Motor neuron (in vitro differentiated cells): ENCODE data around the gene RHAG. TPM values are rescaled to one million over a fixed set of nuclear protein-coding genes. Genes with fewer than 3 reads are reported as not detected.
"Not testable (repeated sequence)": the region's sequence is repeated elsewhere in the genome, so short reads cannot be mapped to it uniquely, and the experiment has no call there.

Experiments
- ATAC-seq, 8 experiments: fragments of 200-7000 bp; cut with Tn5 transposase; replicated peaks in 6 of 8; 2 replicates each; pipeline ENCODE4 v1.8.0; 2021; ENCODE audit warnings: mild to moderate bottlenecking in 8 of 8, moderate library complexity in 8 of 8
- H3K27ac ChIP-seq, 2 donors: fragments of 250-450 bp; sonication (Bioruptor Pico); 2 replicates each; pipeline ENCODE4 v1.9.0; 2021; ENCODE audit warnings: antibody characterized with exemption in 2 of 2, mild to moderate bottlenecking in 2 of 2, moderate library complexity in 1 of 2
- H3K4me1 ChIP-seq, 2 donors: fragments of 250-450 bp; sonication (Bioruptor Pico); replicated peaks in 1 of 2; 2 replicates each; pipeline ENCODE4 v1.6.1; 2021; ENCODE audit warnings: antibody characterized with exemption in 2 of 2, mild to moderate bottlenecking in 2 of 2, moderate library complexity in 1 of 2
- H3K4me3 ChIP-seq, 5 donors: fragments of 250-450 bp; sonication (Bioruptor Pico); 2 replicates each; pipeline ENCODE4 v1.9.0; 2021; ENCODE audit warnings: antibody characterized with exemption in 5 of 5, mild to moderate bottlenecking in 5 of 5, moderate library complexity in 4 of 5
- WGBS, 10 experiments: fragments of 450-650 bp; shearing (Covaris generic); methylation state at CpG; one replicate each; pipeline ENCODE4 v1.0.0; 2022; 5-methylcytosine and 5-hydroxymethylcytosine counted together
- in situ Hi-C, 9 experiments: fragments of 400-800 bp; cut with MboI; loops; one replicate each; pipeline ENCODE4 v1.15.0; 2021; ENCODE audit warnings: low sequenced_read_pairs in 9 of 9, low pct_unique_long_range_greater_than_20kb in 2 of 9; ENCODE audit not compliant: unreplicated experiment in 9 of 9
- total RNA-seq, 8 experiments: library from RNA; unstranded; fragments of 300-600 nt; gene quantifications; 2 replicates each; pipeline versions ENCODE4 v1.2.3 to v1.2.4, GENCODE V29; 2022

Gene RHAG
- under 1 TPM in 1 of 8 experiments, not detected in 7; 0.28 TPM for total RNA-seq

DNA sequence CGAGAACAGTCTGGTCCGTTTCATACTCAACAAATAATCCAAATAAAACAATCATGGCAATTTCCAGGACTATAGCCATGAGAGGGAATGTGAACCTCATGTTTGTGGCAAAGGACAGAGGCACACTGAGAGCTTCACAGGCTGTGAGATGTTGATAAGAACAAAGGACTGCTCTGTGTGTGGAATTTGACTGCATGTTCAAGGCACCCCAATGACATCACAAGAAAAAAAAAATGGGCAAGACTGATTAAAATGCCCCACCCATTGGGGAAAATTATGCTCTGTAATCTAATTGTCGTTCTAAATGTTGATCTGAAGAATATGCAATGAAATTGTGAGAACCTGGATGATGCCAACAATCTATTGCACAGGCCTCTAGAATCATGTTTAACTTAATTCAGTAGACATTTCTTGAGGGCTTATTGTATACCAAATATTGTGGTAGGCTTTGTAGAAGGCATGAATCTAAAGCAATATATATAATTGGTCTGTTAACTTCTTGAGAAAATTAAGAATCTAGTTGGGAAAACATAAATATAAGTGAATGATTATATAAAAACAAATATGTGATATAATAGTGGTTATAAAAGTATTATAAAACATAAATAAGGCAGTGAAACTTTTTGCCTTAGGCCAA lies at the start of gene RHAG:
RHAG (minus strand) TSS at position 127 of the 637 bp plus-strand sequence; CDS start at position 100, 27 bp downstream.
- 0 to 85% (median 60%) methylated on average over 1 to 3 of the region's 3 CpGs; no CpG with 5 or more reads in 1 of the 10 experiments for WGBS, 10 experiments
- H3K4me3 ChIP-seq, result no peak within 1 kb of the TSS
- in situ Hi-C loops, result loop anchor here in 2 of 9 experiments (25.0 kb wide), 2 partner anchors 200 to 400 kb away; partner anchors contain the start of gene DEFB112 (in 1 of the 2)
- H3K4me1 ChIP-seq, result no peaks in the 10 kb centered on the region
- ATAC-seq, result no peak
- H3K27ac ChIP-seq, result no peak within 1 kb of the TSS

DNA sequence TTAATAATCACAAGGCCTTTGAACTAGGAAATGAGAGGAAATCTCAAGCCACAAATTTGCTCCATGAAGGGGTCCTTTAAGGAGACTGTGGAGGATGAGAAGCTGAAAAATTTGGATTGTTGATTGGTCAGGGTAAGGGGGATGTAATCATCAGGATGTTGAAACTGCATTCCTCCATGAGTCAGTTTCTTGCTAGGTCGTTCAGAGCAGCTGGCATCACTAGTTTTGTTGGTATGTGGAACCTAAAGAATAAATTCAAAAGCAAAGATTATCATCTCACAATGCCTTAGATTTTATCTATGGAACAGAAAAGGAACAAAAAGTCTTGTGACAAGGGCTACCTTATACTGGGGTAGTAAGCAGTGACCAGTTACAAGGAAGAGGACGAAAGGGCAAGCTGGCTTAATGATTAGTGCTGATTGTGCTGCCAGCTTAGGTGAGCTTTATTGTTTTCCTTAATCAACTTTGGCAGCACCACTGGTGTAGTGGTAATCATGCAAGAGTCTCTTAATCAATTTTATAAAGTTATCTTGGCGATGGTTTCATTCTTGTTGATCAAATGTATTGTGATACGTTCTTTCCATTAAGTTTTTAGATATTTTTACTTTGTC lies 40.1 kb upstream of the RHAG start:
- Histone ChIP-seq H3K4me1 (no peaks in the 10 kb centered on the region), H3K27ac (no peak overlapping the region), H3K4me3 (no peak overlapping the region)
- no peak for ATAC-seq
- in situ Hi-C loops, result no loop called here
- 0 to 82% (median 61%) methylated on average over 2 to 4 of the region's 4 CpGs; no CpG with 5 or more reads in 1 of the 10 experiments for WGBS, 10 experiments

DNA sequence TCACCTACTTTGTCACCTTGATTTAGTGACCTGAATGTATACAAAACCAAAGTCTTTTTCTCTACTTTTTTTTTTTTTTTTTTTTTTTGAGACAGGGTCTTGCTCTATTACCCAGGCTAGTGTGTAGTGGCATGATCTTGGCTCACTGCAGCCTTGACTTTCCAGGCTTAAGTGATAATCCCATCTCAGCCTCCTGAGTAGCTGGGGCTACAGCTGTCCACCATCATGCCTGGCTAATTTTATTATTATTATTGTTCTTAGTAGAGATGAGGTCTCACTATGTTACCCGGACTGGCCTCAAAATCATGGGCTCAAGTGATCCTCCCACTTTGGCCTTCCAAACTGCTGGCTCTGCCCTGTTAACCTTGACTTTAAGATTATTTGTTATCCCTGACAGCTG lies 39.2 kb upstream of the RHAG start:
- in situ Hi-C loops, result no loop called here
- Histone ChIP-seq H3K27ac (no peak overlapping the region), H3K4me1 (no peaks in the 10 kb centered on the region), H3K4me3 (no peak overlapping the region)
- no peak for ATAC-seq
- 0 to 86% (median 47%) methylated on average over 1 of the region's 1 CpG; no CpG with 5 or more reads in 6 of the 10 experiments for WGBS, 10 experiments

DNA sequence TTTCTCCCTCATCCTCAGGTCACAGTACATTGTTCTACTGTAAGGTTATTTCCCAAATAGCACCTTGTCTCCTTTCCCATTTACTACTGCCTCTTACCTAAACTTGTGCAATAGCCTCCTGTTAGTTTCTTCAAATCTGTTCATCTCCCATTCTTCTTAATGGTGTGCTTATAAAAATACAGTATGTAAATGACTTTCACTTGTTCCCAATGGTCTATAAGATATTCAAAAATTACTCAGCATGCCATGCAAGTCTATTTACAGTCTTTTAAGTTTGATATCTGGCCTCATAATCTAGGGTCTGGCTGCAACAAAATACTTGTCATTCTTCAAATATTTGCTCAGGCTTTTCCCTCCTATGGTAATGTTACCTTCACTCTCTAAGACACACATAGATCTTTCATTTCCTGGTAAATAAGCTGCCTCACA lies 31.5 kb upstream of the RHAG start:
- Histone ChIP-seq H3K4me1 (no peaks in the 10 kb centered on the region), H3K27ac (no peak overlapping the region), H3K4me3 (no peak overlapping the region)
- in situ Hi-C loops, result no loop called here
- no peak for ATAC-seq

DNA sequence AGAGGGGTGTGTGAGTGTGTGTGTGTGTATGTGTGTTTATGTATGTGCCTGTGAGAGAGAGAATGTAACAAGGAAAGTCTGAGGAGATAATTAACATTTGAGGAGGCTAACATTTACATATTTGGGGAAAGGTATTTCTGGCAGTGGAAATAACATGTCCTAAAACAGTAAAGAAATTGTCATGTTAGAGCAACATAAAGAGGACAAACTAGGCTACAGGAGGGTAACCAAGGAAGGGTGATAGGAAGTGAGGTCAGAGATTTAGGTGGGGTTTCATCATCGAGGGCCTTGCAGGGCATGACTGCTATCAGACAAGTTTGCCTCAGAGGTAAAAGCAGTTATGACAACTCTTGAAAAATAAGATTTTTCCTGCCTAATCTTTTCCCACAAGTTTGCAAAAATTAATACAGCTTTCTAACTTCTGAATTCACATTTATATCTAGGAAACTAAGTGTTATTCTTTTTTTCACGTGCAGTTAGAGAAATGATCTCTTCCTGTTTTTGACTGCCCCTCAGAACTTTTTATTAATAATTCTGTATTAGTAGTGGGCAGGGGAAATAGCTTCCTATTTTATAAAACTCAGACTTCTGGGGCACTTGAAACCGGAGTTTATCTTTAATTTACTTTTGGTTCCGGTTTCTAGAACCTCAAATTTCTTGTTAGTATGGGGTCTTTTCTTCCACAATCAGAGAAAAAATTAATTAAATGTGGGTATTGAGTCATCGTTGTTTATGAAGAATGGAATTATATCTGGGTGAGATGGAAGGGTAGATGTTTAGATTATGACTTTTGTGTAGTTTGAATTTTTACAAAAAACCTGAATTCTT lies 30.5 kb upstream of the RHAG start:
- Histone ChIP-seq H3K4me3 (no peak overlapping the region), H3K27ac (no peak overlapping the region), H3K4me1 (no peaks in the 10 kb centered on the region)
- ATAC-seq, result no peak
- in situ Hi-C loops, result no loop called here
- WGBS, 10 experiments, result 0 to 93% (median 58%) methylated on average over 2 to 5 of the region's 5 CpGs

GRCh38 chr6:49666480-49666879 lies 29.8 kb upstream of the RHAG start:
- H3K4me3 ChIP-seq, result no peak overlapping the region
- no peak for ATAC-seq
- no peak overlapping the region for H3K27ac ChIP-seq
- no peaks in the 10 kb centered on the region for H3K4me1 ChIP-seq
- WGBS, 10 experiments, result 0 to 64% (median 31%) methylated on average over 1 of the region's 1 CpG; no CpG with 5 or more reads in 3 of the 10 experiments
- in situ Hi-C loops, result no loop called here

DNA sequence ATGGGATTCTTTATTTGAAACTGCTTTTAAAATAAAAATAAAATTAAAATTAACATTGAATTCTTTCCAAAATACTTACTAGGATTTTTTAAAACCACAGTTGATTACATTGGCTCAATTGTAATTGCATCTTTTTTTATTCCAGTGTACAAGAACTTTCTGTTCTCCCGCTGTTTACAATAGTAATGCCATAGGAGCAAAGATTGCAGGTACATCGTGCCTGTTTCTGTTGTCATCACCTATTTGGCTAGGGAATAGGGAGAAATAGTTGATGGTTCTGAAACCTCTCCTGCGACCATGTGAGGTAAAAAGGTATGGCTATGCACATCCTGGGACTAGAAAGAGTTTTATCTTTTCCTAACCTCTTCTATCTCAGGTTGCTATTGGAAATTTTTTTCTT lies 28.2 kb upstream of the RHAG start:
- ATAC-seq, result no peak
- no peaks in the 10 kb centered on the region for H3K4me1 ChIP-seq
- in situ Hi-C loops, result no loop called here
- H3K4me3 ChIP-seq, result no peak overlapping the region
- no peak overlapping the region for H3K27ac ChIP-seq
- 0 to 97% (median 69%) methylated on average over 1 to 3 of the region's 3 CpGs for whole genome bisulfite sequencing, 10 experiments

GRCh38 chr6:49664054-49664453 lies 27.4 kb upstream of the RHAG start:
- ATAC-seq, H3K4me3 ChIP-seq, H3K4me1 ChIP-seq, H3K27ac ChIP-seq, in situ Hi-C loops: not testable (repeated sequence)
- WGBS, 10 experiments, result 17 to 100% (median 100%) methylated on average over 1 of the region's 1 CpG; no CpG with 5 or more reads in 3 of the 10 experiments

DNA sequence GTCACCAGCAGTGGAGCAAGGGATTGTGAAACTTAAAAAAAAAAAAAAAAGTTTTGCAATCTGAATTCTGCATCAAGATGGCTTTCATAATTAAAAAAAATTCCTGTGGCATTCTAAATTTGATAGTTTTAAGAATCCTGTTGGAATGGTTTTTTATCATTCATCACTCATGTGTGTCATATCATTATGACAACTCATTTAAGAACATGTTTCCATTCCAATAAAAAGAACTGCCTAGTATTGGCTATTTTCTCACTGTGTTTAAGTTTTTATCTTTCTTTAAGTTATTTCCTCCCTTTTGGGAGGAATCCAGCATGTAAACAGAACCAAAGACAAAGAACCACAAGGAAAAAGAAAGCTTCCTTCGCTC lies 26.2 kb upstream of the RHAG start:
- H3K27ac ChIP-seq, result no peak overlapping the region
- H3K4me1 ChIP-seq, result no peaks in the 10 kb centered on the region
- no peak overlapping the region for H3K4me3 ChIP-seq
- in situ Hi-C loops, result no loop called here
- 0 to 100% (median 83%) methylated on average over 1 of the region's 1 CpG; no CpG with 5 or more reads in 1 of the 10 experiments for WGBS, 10 experiments
- ATAC-seq, result no peak

- no peak for ATAC-seq
- Histone ChIP-seq H3K27ac (no peak overlapping the region), H3K4me3 (no peak overlapping the region), H3K4me1 (no peaks in the 10 kb centered on the region)
- in situ Hi-C loops, result no loop called here
- whole genome bisulfite sequencing, 10 experiments, result 30 to 100% (median 80%) methylated on average over 1 of the region's 1 CpG; no CpG with 5 or more reads in 5 of the 10 experiments
Observed at GRCh38 chr6:49662231-49662891, 25.7 kb upstream of the RHAG start.

GRCh38 chr6:49653942-49654341 lies 17.3 kb upstream of the RHAG start:
- no peaks in the 10 kb centered on the region for H3K4me1 ChIP-seq
- no peak overlapping the region for H3K27ac ChIP-seq
- H3K4me3 ChIP-seq, result no peak overlapping the region
- no peak for ATAC-seq
- in situ Hi-C loops, result no loop called here
- 0 to 86% methylated on average over 1 of the region's 1 CpG; no CpG with 5 or more reads in 8 of the 10 experiments for WGBS, 10 experiments

DNA sequence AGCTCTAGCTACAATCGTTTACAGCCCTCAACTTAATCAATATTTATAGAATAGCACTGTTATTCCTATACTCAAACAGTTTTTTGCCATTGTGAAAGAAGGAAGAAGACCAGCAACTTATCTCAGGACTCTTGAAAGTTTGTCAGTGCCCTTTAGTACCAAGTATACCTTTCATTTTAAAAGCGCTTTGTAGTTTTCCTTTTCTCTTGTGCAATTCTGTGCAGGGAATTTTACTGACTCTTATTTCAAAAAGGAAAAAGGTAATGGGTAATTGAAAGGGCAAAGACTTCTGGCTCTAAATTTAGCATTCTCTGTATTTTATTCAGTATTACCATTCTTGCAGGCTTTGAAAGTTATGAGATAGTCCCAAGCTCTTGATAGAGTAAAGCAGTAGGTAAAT lies 16.8 kb upstream of the RHAG start:
- 31 to 86% (median 64%) methylated on average over 1 to 2 of the region's 2 CpGs for WGBS, 10 experiments
- in situ Hi-C loops, result no loop called here

GRCh38 chr6:49651239-49651638 lies 14.6 kb upstream of the RHAG start:
- WGBS, 10 experiments, result 7 to 100% (median 46%) methylated on average over 1 to 2 of the region's 2 CpGs; no CpG with 5 or more reads in 1 of the 10 experiments
- Histone ChIP-seq H3K4me1 (no peaks in the 10 kb centered on the region), H3K27ac (no peak overlapping the region), H3K4me3 (no peak overlapping the region)
- in situ Hi-C loops, result no loop called here
- ATAC-seq, result no peak

More for the DNA sequence above, 16.8 kb upstream of the RHAG start:
- no peaks in the 10 kb centered on the region for H3K4me1 ChIP-seq
- no peak for ATAC-seq
- H3K27ac ChIP-seq, result no peak overlapping the region
- H3K4me3 ChIP-seq, result no peak overlapping the region
